Measurements from ENCODE around the gene SFMBT2.

Gene SFMBT2

DNA sequence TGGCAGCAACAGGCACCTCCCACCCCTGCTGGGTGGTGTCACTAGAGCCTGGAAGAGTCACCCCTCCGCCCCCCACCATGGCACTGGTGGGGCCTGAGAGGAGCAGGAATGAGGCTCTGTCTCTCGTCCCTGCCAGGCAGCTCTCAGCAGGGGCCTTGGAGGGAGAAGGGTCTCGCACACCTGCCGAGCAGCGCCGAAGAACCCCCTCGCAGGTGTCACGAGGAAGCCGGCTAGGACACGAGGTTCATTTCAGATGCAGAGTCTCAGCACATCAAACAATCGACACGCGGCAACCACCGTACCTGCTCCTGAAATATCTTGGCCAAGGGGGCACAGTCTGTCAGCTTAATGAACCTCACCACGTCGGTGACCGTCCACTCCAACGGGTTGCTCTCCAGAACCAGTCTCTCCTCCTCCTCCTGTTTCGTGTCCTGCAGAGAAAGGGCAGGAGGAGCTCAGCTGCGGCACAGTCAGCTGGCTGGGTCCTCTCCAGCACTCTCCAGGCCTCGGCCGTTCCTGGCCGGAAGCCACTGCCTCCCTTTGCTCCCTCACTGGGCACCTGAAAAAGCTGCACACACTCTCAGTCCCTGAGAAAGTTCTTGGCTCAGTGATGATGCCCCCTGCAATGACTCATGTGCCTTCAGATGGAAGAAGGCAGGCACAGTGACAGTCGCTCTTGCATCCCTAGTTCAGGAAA lies 240.1 kb downstream of the SFMBT2 start:
- DNase-seq = no peak

DNA sequence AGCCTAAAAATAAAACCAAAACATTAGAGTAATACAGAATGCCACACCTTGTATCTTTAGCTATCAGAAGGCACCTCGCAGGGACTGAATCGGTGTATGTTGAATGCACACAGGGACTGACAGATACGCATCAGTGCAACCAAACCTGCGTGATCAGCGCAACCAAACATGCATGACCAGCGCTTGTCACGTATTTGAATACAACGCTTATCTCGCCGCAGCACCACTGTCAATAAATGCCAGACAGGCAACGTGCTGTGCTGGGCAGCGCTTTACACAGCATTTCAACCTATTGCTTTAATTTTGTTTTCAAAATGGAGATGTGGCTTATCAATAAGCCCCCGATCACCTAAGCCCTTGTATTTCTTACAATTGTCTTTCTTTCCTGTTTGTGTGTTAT lies 242.4 kb downstream of the SFMBT2 start:
- no peak for DNase-seq

DNA sequence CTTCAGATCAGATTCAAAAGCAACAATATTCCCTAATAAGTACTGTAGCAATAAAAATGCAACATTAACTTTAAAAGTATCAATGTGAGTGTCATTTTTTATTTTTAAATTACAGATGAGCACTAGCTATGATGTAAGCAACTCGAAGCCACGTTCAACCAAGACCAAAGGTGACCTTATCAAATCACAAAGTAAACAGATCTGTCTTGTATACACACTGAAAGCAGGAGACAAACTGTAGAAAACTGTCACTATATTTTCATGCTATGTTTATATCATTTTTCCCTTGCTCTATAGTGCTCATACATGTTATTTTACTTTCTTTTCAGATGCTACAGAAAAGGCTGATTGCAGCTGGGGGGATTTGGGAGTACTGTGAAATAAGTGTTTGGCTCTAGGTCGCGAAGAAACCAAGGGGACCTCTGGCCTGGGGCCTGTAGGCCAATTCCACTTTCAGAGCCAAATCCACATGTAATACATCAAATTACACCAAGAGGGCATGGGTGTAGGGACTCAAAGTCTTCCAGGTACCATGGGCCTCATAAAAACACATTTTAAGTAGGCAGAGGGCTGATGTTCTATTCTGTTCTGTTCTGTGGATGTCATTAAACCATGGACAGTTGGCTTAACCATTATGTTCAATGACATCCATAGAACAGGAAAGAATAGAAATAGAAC lies 245.2 kb downstream of the SFMBT2 start:
- DNase-seq = no peak

DNA sequence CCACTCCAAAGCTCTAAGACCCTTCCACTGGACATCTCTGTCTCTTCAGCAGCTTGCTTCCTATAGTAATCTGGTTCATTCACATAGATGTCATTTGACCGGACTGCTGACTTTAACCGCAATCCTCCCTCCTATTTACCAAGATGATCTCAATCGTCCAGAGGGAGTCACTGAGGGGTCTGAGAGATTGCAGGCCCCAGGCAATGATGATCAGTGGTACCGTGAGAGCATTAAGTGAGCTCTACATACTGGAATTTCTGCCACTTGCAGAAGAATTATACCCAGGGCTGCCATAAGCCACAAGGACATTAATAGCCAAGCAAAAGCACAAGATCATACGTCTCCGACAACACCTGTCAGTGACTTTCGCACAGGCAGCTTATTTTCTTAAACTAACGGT lies 245.9 kb downstream of the SFMBT2 start:
- DNase-seq = no peak

DNA sequence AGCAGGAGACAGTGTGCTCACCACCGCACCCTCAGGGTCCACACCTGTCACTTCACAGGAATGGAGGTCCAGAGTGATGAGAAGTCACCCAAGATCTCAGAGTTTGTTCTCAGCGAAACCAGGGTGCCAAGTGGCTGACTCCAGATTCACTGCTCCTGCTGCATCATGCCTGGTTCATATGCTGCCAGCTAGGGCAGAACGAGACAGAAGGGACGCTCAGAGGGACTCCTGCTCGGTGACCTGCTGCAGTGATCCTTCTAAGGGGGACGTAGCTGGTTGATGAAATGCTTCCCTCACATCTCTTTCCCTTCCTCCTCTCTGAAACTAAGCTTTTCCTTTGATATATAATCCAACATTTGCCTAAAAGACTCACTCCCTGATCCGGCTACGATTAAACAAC lies 248.5 kb downstream of the SFMBT2 start:
- no peak for DNase-seq

DNA sequence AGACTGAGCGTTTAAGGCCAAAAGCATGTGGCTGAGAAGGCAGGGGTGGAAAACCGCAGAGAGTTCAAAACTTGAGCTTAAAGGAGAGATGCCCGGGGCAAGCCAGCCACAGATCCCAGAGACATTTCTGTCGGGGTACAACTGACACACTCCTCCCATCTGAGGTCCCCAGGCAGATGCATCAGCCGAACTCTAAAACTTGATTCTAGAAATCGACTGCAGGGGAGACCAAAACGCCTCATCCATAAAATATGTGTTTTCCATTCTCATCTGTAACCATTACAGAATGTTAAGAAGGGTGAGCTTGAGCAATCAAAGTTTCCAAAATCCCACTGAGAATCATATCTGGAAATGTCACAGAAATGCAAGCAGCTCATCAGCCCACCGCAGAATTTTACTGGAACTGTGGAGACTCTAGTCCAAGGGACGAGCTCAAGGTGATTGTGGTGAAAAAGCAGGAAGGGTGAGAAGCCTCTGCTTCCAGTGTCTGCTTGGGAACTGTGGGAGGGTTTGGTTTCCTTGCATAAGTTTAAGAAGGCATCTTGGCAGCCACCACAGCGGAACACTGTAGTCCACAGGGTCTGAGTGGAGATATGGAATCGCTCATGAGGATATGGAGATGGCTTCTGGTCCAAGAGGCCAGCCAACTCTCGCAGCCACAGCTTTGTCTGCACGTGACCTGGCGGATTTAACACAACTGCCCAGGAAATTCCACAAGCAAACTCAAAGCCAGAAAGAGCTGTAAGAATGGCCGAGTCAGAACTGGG lies 249.2 kb downstream of the SFMBT2 start:
- DNase-seq = no peak

DNA sequence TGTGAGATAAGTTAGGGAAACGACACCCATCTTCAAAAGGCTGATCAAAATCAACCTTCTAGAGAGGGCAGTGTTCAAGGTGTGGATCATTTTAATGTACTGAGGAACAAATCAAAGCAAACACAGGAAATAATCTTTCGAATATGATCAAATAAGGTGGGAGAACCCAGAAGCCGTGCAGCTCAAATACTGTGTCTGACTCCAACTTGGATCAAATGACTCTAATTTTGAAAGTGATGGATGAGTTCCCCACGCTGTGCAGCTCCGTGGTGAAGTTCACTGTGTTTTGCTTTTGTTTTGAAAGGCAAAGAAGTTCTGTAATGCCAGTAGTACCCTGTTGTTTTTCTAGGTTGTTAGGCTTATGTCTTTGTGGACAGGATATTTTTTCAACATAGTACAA lies 250.9 kb downstream of the SFMBT2 start:
- DNase-seq = no peak

DNA sequence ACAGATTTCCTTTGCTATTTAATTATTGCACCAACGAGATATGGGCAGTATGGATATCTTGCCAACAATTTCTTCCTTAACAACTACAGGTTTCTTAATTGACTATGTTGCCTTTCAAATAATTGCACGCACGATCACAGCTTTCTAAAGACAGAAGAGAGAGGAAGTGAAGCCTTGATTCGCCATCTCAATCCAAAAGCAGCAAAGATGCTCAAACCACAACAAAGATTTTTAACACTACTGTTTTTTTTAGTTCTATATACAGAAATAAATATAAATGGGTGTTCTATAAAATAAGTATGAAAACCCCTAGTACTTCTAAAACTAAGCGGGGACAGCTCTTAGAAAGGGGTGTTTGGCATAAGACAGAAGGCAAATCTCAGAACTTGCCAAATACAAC lies 251.3 kb downstream of the SFMBT2 start:
- DNase-seq = no peak

DNA sequence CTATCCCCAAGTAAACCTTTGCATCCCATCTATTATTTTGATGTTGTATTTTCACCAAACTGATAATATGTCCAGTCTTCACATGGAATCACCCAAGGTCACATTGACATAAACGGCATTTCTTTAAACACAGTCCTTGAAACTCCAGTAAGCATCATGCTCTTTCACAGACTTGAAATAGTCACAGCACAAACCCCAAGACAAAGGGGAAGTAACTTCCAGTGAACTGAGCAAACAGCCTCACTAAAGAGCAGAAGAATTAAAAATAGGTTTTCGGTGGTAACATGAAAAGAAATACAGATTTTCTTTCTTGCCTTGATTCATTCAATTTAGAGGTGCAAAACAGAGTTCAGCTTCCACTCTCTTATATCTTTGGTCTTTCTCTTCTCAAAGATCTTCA lies 253.7 kb downstream of the SFMBT2 start:
- DNase-seq = no peak

DNA sequence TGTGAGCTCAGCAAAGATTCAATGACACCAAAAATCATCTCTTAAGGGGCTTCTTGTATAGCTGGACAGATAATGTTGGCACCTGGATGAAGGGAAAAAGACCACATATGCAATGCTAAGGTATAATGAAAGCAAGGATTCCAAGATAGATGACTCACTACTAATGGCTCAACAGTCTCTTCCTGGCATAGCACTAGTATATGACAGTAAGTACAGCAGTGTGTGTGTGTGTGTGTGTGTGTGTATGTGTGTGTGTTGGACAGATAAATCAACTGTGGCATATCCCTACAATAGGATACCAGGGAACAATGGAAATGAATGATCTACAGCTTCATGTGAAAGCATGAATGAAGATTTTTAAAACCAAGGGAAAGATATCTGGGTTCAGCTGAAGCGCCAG lies 257.1 kb downstream of the SFMBT2 start:
- DNase-seq = no peak

DNA sequence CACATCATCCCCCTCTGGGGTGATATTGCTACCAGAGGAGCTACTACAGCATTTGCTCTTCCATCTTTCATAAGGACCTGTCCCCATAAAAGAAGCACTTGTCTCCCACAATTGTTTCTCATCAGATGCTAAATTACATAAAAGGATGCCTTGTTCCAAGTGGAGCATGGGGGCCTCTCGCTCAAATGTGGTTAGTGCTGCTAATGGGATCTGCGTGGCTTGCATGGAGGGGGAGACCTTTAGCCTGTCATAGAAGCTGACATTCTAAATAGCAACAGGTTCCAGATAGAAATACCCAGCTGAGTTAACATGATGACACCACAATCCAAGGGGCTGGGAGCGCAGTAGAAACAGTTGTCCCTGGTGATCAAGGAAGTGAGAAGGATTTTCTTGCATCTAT lies 257.9 kb downstream of the SFMBT2 start:
- DNase-seq = no peak

DNA sequence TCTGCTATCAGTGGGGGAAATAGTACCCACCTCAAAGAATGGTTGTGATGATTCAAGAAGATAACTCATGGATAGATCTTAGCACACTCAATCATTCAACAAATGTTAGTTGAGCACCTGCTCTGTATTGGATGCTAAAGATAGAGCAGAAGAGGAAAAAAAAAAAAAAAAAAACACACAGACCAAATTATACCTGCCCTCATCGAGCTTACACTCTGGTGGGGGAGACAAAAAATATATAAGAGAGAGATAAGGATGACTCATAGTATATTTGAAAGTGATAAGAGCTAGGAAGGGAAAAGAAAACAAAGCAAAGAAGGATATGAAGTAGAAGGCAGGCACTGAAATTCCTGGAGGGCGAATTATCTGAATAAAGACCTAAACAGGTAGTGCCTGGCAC lies 258.5 kb downstream of the SFMBT2 start:
- DNase-seq = no peak

DNA sequence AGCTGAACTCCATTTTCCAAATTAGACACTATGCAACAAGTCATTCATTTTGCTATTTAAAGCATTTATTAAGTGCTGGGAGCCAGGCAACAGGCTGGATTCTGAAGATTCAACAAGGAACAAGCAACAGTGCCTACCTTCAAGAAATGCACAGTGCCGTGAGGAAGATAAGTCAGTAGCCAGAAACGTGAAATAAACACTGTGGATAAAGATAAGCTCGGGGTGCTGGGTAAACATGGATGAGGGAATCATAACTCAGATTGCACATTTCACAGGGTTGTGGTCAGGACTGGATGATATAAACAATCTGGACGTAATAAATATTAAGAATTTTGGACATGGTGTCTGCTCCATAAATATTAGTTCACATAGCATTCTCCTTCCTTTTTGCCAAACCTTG lies 259.3 kb downstream of the SFMBT2 start:
- no peak for DNase-seq

DNA sequence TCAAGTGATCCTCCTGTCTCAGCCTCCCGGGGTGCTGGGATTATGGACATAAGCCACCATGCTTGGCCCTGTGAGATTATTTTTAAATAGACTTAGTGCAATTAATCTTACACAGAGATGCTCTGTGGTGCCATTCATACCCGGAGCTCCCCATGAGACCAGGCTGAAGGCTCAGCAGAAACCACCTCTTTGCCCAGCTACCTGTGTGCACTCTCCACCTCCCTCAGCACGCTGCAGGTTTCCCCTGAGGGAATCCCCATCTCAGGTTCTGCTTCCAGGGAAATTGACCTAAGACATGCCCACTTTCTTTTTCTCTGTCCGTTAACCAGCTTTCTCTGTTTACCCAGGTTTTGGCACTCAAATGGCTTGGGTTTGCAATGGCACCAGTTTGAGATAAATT lies 260.5 kb downstream of the SFMBT2 start:
- no peak for DNase-seq

DNA sequence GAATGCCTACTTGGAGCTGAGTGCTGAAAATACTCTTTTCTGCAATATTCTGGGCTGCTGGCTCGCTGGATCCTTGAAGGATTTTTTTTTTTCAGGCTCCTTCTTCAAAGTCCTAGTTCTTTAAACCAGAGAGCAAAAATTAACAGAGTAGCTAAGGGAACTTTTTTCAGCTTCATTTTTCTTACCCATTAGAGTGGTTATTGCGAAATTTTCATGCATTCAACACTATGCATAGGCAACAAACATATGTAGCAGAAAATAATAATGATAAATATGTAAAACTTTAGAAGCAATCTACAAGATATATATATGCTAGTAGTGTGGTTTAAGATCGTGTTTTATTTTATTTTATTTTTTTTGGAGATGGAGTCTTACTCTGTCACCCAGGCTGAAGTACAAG lies 264.6 kb downstream of the SFMBT2 start:
- no peak for DNase-seq

DNA sequence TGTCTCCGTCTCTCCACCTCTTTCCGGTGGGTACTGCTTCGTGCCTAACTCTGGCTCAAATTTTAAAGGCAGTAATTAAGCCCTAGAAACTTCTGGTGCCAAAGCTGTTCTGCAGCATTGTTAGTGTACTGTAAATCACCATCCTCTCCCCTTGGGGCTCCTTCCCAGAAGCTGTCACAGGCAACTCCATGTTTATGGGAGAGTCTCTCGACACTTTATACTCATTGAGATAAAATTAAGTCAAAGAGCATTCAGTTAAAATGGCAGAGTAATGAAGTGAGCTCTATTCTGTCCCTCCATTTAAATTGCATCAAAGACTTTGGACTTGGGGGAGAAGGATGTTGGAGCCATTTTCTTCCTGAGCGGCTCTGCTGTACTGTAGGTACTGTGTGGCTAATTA lies 274.8 kb downstream of the SFMBT2 start:
- no peak for DNase-seq

DNA sequence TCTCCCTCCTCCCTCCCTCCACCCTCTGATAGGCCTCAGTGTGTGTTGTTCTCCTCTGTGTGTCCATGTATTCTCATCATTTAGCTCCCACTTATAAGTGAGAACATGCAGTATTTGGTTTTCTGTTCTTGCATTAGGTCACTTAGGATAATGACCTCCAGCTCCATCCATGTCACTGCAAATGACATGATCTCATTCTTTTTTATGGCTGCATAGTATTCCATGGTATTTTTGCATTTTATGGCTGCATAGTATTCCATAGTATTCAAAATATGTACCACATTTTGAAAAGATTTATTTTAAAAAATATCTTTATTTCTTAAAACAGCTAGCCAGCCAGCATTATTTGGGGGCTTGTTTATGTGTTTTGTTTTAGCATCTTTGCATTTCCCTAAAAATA lies 275.6 kb downstream of the SFMBT2 start:
- no peak for DNase-seq

DNA sequence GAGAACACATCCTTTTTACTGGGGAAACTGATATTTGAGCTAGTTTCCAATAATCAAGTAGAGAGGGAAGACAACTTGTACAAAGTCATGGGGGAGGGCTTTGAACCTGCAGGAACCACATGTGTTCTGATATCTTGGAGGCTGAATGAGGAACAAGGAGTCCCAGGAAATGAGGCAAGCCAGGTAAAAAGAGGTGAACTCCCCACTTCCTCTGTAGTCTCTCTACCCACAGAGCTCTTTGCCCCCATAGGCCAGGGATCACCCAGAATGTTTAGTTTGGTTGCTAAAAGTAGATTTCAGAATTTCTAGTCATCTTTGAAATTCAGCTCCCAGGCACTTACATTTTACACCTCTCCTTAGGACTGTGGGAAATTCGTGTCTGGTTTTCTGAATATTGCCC lies 276.4 kb downstream of the SFMBT2 start:
- DNase-seq = no peak

DNA sequence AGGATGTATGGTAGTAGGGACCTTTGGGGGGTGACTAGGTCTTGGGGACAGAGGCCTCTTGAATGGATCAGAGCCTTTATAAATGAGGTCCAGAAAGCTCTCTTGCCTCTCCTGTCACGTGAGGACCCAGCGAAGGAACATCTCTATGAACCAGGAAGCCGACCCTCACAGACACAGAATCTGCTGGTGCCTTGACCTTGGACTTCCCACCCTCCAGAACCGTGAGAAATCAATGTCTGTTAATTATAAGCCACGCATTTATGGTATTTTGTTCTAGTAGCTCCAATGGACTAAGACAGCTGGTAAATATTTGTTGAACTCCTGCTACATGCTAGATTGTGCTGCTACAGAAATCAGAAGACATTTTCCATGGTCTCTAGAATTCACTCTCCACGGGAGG lies 276.9 kb downstream of the SFMBT2 start:
- DNase-seq = no peak

DNA sequence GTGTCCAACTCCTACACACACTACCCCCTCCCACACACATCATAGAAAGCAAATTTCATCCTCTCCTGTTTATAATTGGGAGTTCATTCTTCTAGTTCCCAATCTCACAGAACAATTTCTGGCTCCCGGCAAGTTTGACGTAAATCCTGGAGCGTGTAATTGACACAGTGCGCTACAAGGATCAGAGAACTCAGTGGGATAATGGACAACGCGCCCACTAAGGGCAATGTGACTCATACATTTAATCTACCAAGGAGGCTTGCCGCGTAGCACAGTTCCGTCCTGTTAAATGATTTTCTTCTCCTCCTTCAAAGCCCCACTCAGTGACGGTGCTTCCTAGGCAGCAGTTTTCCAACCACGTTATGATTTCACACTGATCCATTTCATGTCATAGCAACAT lies 277.6 kb downstream of the SFMBT2 start:
- DNase-seq = no peak

DNA sequence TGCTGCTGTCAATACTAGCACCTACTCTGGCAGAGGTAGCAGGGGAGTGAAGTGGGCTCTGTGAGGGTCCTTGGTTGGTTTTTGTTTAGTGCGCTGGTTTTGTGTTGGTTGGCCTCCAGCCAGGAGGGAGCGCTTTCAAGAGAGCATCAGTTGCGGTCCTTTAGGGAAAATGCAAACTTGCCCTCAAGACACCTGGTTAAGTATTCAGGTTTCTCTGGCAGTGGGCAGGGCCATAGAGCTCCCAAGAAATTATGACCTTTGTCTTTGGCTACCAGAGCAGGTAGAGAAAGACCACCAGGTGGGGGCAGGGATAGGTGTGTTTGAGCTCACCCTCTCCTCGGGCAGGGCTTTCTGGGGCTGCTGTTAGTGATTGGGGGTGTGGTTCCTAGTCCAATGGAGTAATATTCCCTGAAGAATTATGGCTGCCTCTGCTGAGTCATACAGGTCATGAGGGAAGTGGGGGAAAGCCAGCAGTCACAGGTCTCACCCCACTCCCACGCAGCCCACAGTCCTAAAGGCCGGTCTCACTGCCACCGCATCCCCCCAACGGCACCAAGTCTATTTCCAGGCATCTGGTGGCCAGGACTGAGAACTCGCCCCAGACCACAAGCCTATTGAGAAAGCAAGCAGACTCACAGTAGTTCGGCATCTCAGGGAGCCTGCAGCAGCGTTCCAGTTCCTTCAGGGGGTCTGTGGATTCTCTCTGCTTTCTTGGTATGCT lies 280.5 kb downstream of the SFMBT2 start:
- DNase-seq = no peak

DNA sequence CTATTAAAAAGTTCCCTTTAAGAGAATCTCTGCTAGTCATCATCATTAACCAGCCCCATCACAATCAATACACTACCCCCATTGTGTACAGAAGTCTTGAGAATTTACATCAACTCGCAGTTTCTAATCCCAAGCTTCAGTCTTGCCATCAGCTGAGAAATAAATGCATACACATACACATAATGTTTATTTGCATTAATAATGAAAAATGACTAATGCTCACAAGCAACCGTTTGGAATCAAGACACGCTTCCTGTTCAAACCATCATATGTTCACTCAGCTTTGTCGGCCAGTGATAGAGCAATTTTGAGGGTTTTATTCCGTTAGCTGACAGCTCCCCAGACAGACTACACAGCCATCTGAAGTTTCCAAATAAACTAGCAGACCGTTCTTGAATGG lies 287.1 kb downstream of the SFMBT2 start:
- DNase-seq = no peak

DNA sequence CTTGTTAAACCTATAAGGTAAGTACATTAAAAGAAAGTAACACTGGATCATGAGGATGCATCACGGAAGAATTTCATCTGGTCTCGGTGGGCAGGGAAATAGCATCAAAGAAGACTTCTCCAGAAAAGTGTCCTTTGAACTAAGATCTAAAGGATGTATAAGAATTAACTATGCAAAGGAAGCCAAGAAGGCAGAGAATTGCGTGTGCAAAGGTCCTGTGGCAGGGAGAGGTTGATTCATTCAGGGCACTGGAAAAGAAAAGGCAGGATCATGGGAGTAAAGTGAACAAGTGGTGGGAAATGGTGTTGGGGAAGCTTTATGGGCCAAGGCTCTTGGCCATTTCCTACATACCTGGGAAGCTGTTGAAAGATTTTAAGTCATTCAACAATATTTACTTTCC lies 288.3 kb downstream of the SFMBT2 start:
- DNase-seq = no peak

All from NCI-H1048 (cell line).